Esophagus muscularis mucosa (tissue), 4 donors: ENCODE data around the gene SPON2.
A peak's percentile ranks its signal among the peaks of the same experiment; 100 is the strongest.

Experiments
- CTCF ChIP-seq, 3 experiments: fragments of 200-600 bp in 2 of 3; fragments of 450-650 bp in 1 of 3; sonication (generic) in 2 of 3; IDR thresholded peaks; one replicate each; pipeline ENCODE4 v1.5.1; 2017 to 2019; ENCODE audit warnings: antibody characterized with exemption in 3 of 3, mild to moderate bottlenecking in 2 of 3, moderate library complexity in 1 of 3
- EP300 ChIP-seq: sonication (generic); formaldehyde crosslinking; IDR thresholded peaks from one replicate; pipeline ENCODE4 v1.6.1; 2017; ENCODE audit warnings: antibody characterized with exemption
- POLR2AphosphoS5 ChIP-seq, 2 donors: sonication (generic); formaldehyde crosslinking; IDR thresholded peaks; one replicate each; pipeline ENCODE4 v1.6.1; 2017; ENCODE audit warnings: antibody characterized with exemption in 2 of 2

- TF ChIP-seq POLR2AphosphoS5 (IDR thresholded peaks at IDR 0.05) (peak in 1 of 2 donors; percentile 18), CTCF (IDR thresholded peaks at IDR 0.05) (no peak), EP300 (no peak)
Observed at GRCh38 chr4:1172971-1173757, 781 bp upstream of the SPON2 start.
